HS-5 (cell line): ENCODE results near the gene SPTLC2.
A peak's percentile ranks its signal among the peaks of the same experiment; 100 is the strongest.
"Not testable (repeated sequence)": the region's sequence is repeated elsewhere in the genome, so short reads cannot be mapped to it uniquely, and the experiment has no call there.

Experiments
- DNase-seq: peaks from one replicate; pipeline ENCODE4 v3.0.0-alpha.2; 2012; ENCODE audit warnings: low read depth

SPTLC2 gene

DNA sequence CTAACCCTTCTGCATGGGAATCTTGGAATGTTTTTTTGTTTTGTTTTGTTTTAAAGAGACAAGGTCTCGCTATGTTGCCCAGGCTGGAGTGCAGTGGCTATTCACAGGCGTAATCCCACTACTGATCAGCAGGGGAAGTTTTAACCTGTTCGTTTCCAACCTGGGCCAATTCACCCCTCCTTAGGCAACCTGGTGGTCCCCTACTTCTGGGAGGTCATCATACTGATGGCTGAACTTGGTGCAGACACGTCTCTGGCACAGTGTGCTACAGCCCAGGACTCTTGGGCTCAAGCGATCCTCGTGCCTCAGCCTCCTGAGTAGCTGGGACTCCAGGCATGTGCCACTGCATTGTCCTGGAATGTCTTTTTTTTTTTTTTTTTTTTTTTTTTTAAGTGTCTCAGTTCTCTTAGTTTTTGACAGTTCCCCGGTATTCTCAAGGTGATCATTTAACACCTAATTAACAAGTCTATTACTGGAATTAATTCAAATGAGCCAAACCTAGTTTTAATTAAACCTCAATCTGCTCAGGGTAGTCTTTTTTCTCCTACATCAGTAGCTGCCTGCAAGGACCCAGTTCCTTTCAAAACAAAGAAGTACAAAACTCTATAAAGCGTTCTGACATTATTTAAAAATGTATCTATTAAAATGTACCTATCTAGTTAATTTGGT is 68.8 kb downstream of the SPTLC2 start:
- no peak for DNase-seq

DNA sequence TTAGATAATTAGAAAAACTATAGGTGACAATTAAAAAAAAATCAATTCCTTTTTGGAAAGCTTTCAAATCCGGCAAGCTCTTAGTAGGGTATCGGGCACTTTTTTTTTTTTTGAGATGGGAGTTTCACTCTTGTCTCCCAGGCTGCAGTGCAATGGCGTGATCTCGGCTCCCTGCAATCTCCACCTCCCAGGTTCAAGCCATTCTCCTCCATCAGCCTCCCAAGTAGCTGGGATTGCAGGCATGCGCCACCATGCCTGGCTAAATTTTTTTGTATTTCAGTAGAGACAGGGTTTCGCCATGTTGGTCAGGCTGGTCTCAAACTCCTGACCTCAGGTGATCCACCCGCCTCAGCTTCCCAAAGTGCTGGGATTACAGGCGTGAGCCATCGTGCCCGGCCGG is 71.3 kb downstream of the SPTLC2 start:
- DNase-seq = not testable (repeated sequence)

DNA sequence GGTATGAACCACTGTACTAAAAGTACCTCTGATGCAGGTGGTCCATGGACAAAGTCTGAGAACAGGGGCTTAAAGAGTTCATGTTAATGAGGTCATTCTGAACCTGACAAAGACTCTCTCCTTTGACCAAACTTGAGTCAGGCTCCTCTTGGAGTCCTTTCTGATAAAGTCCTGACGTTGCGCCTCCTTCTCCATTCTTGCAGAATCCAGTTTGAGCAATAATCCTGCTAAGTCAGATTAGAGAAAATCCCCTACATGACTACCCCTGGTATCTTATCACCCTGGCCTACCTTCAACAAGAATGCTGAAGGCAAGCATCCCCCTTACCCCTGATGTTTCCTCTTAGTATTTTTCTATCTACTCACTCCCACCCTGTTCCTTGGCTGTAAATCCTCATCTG is 71.9 kb downstream of the SPTLC2 start:
- DNase-seq = no peak

DNA sequence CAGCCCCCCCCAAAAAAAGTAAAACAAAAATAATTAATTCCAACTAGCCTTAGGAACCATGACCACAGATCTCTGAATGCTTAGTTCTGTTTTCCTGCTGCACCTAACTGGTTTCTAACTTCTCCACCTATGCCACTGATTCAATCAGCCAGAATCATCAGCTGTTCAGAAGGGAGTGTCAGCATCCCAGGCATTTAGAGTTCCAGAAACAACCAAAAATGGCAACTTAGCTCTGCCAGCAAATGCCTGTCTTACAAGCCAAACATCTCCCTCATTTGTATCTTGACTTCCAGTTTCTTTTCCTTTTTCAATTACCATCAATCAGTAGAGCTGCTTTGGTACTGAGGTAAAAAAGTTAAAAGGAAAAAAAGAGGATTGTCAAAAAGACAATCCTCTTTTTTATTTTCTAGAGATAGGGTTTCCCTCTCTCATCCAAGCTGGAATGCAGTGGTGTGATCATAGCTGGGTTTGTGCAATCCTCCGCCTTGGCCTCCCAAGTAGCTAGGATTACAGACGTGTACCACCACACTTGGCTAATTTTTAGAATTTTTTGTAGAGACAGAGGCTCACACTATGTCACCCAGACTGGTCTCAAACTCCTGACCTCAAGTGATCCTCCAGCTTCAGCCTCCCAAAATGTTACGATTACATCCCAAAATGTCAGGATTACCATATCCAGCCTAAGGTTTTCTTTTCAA is 72.7 kb downstream of the SPTLC2 start:
- no peak for DNase-seq

DNA sequence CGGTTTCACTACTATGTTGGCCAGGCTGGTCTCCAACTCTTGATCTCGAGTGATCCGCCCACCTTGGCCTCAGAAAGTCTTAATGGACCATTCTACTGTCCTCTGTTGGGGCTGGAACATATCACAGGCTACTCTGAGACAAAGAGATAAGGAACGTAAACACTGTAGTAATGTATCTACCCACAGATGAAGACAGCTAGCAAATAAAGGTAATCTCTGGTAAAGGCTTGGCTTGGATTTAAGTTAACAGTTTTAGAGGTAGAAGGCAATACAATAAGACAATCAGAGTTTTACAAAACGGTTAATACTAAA is 73.2 kb downstream of the SPTLC2 start:
- no peak for DNase-seq

DNA sequence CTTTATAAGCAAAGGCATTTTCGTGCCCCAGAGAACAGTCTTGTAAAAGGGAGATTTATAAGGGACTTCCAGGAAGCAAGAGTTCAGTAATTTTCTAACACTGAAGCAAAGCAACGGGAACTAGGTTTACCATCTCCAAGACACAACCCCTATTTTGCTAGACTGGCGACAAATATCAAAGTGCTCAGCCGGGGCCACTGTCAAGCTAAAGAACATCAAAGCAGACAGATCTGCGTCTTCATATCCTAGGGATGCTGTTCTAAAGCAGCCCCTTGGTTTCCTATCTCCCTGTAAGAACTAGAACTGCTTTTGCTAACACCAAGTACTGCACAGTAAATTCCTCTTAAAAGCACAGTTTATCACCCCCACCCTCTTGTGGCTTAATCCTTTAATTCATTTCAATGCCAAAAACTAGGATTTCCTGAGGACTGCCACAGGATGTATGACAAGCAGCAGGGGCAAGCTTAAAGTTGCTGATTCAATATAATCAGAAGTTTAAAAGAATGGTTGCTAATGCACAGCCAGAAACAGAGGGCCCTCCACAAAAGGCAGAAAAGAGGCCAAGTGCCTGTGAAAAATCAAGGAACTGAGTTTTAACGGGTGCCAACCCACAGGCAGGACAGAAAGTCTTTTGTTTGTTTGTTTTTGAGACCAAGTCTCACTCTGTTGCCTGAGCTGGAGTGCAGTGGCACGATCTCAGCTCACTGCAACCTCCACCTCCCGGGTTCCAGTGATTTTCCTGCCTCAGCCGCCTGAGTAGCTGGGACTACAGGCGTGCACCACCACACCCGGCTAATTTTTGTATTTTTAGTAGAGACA is 73.8 kb downstream of the SPTLC2 start:
- no peak for DNase-seq

DNA sequence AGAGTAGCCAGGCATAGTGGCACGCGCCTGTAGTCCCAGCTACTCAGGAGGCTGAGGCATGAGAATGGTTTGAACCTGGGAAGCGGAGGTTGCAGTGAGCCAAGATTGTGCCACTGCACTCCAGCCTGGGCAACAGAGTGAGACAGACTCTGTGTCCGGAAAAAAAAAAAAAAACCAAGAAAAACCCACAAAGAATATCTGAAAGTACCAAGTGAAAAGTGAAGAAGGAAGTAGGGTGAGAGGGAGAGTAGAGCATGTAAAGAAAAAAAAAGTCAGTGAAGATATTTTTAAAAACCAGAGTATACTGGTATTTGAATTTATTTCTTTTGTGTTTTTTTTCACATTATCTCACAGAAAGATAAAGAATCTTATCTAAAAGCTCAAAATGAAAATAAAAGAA is 74.5 kb downstream of the SPTLC2 start:
- DNase-seq = no peak

DNA sequence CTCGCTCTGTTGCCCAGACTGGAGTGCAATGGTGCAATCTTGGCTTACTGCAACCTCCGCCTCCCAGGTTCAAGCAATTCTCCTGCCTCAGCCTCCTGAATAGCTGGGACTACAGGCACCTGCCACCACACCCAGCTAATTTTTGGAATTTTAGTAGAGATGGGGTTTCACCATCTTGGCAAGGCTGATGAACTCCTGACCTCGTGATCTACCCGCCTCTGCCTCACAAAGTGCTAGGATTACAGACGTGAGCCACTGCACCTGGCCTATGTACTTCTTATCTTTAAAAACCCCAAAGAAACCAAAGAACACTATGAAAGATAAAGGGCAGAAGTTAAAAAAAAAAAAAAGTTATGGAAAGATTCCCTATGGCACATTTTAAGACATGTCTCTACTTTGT is 79.5 kb downstream of the SPTLC2 start:
- not testable (repeated sequence) for DNase-seq

DNA sequence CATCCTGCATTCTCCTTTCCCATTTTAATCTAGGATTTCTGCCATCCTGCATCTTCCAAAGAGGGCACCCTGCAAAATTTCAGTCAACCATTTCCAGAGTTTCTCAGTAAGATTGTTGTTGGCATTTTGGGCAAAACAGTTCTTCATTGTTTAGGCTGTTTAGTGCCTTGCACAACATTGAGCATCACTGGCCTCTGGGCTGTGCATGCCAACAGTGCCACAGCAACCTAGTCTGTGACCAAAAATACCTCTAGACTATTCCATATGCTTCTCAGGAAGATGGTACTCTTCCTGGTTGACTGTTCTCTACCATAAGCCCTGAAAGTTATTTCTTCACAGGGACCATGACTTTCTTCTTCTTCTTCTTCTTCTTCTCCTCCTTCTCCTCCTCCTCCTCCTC is 85.4 kb downstream of the SPTLC2 start:
- no peak for DNase-seq

DNA sequence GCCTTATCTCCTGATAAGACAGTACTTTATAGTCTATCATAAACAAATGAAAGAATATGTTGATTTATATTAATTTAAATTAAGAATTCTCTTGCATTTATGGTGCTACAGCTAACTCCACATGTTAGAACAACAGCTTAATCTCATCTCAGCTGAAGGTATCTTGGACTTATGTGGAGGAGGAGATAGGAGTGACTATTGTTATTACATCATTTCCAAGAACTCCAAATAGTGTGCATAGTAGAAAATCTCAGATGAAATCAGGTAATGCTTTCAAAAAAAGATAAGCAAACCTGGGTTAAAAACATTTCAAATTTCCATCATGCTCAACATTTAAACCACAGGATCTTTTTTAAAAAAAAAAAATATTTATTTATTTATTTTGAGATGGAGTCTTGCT is 86.5 kb downstream of the SPTLC2 start:
- DNase-seq = no peak

DNA sequence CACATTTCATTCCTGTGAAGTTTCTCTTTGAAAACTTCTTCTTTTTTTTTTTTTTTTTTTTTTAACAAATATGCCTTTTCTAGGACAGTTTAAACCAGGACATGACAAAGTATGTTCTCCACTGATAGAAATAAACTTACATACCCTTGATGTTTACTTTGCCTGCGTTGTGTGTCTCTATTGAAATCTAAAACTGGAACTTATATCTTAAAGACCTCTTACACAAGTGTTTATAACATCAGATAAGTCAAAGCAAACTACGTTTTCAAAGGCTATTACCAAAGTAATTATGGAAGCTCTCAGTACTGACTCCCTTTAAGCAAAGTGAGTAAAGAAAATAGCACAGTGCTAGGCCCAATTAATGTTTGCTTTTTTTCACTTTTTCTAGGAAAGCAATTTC is 87.2 kb downstream of the SPTLC2 start:
- DNase-seq = no peak

DNA sequence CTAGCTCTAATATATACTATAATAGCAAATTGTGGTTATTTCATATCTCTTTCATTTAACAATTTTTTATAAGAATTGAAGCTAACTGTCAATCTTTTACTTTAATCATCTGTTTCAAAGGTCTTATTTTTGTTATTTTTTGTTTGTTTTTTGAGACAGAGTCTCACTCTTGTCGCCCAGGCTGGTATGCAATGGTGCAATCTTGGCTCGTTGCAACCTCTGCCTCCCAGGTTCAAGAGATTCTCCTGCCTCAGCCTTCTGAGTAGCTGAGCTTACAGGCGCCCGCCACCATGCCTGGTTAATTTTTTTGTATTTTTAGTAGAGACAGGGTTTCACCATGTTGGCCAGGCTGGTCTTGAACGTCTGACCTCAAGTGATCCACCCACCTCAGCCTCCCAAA is 87.7 kb downstream of the SPTLC2 start:
- DNase-seq = not testable (repeated sequence)

DNA sequence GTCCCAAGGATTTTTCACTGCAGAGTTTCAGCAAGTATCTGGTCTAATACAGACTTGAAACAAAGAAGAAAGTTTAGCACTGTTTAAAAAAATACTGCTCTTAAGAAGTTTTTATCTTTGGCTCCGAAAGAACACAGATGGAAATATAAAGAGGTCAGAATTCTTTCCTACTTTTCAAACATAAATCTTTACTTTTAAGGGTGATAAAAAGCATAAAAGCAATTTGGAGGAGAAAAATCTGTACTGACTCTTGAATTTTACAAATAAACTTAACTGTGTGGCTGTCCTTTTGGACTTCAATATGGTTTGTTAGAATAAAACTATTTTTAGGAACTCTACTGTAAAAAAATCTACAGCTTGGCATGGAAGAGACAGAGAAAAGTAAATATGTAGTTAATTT is 90.2 kb downstream of the SPTLC2 start:
- DNase-seq = no peak

DNA sequence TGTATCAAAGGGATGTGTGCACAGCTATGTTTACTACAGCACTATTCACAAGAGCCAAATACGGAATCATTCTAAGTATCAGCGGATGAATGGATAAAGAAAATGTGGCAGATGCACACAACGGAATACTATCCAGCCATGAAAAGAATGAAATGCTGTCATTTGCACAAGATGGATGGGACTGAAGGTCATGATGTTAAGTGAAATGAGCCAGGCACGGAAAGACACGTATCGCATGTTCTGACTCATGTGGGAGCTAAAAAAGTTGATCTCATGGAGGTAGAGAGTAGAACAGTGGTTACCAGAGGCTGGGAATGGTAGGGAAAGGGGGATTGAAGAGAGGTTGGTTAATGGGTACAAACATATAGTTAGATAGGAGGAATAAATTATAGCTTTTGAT is 91.9 kb downstream of the SPTLC2 start:
- DNase-seq = no peak

DNA sequence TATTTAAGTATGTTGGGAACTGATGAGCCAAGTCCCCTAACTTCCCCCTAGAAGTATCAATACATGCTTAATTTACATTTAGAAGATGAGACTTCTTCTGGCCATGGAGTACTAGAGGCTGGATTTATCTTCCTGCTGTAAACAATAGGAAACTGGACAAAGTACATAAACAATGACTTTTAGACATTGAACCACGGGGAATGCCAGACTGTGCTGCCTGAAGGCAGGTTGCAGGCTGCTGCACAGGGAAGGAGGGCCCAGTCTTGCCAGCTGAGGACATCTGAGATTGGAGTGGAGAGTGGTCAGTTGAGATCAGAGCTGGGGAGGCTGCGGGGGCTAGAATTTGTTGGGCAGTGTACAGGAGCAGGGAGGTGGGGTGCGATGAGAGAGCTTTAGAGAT is 93.3 kb downstream of the SPTLC2 start:
- DNase-seq = no peak

DNA sequence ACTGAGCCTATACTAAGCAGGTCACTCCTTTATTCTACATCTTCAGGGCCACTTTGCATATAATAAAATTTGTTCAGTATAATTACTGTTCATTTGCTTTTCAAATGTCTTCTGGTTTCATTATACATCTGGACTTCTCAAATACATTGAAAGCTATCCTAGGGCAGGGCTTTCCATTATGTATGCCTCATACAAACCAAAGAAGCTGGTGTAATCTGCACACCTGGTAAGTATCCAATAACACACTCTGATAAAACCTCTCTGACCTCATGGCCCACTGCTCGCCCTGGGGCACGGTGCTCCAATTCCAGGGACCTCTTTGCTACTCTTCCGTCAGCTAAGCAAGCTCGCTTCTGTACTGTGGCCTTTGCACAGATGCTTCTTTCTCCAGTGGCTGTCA is 95.9 kb downstream of the SPTLC2 start:
- no peak for DNase-seq

DNA sequence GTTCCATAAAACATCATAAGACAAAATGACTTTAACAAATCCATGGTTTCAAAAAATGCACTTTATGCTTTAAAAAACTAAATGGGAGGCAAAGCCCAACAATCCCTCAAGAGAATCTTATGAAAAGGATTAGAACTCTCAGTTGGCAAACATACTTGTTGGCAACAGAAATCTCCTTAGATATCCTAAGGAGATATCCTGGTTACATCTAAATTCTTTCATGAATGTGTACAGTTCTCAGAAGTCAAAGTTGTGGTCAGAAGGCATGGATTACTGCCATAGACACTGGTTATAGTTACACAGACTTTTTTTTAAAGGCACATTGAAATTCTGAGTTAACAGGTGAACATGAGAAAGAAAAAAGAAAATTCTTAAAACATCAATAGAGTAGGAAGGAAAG is 100.3 kb downstream of the SPTLC2 start:
- no peak for DNase-seq

DNA sequence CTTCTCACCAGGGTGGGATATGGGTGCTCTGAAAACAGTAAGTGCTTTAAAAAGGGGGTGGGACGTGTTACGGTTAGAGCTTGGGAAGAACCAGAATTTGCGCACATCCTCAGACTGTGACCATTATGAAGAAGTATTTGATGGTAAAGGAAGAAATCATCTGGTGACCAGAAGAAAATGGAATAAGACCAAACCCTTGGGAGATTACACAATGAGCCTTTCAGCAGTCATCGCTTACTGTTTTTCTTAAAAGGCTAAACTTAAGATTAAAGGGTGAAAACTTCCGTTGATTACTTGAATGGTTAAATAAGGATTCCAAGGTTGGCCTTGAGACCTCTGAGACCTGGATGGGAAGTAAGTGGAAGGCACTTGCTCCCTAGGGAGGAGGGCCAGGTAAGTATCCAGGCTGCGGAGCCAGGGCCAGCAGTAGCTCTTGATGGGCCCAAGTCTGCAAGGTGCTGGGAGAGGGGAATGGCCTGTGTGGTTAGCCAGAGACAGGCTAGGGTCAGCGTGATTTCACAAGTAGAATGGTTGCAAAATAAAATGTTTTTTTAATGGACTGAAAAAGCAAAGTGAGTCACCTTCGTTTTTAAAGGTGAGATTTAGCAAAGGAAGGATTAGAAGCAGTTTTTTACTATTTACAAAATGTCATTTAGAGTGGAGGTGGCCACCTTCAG is 104.8 kb downstream of the SPTLC2 start:
- no peak for DNase-seq

DNA sequence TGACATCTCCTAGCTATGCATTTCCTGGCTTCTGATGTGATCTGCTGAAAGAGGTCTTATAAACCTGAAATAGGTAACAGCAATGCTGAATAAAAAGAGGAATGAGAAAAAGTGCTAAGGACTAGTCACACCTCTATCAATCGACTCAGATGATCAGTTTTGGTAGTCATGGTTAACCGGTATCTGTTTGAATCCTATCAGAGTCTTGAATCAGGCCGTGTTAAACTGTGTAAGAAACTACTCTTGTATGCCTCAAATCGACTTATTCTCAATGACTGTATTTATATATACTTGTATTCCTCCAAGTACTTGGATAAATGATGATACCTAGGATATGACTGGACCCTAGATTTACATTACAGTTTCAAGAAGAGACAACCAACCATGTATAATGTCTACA is 107.1 kb downstream of the SPTLC2 start:
- no peak for DNase-seq

DNA sequence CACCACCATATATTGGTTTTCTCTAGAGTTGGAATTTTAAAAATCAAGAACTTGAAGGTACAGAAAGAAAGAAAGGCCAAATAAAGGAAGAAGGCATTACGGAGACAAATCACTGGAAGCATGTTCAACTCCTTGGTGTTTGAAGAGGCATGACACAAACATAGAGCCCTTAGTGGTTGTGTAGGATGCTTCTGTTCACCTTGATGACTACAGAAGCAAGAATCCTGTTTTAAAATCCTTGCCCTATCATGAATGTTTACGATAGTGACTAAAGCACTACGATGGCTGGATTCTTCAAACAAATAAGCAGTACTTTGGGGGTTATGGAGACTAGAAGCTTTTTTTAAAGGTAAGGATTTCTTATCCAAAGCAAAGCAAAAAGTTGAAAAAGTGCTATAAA is 107.6 kb downstream of the SPTLC2 start:
- DNase-seq = no peak

DNA sequence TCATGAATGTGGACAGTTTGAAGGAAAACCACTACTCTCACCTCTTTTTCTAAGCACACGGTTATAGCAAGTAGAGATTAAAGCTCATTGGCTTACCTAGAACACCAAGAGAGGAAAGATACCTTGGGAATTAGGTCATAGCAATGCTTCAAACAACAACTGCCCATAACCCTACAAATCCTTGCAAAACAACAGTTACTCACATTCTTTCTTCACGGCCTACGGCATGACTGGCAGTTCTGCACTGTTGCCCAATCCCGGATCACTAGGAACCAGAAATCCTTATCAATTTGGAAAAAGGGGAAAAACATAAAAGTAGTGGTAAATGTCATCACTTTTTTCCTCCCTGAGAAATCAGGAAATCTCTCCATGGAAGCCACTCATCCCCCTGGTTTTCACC is 108.2 kb downstream of the SPTLC2 start:
- peak; percentile 48 for DNase-seq

DNA sequence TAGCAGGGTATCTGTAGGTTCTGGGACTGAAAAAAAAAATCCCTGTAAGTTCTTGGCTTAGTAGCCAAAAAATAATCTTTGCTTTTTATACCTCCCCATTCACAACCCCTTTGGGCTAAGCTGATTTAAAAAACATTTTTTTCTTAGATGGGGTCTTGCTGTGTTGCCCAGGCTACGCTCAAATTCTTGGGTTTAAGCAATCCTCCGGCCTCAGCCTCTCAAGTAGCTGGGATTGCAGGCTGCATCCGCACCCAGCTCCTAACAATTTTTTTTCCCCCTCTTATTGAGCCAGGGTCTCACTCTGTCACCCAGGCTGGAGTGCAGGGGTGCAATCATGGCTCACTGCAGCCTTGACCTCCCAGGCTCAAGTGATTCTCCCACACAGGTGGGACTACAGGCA is 108.7 kb downstream of the SPTLC2 start:
- no peak for DNase-seq

DNA sequence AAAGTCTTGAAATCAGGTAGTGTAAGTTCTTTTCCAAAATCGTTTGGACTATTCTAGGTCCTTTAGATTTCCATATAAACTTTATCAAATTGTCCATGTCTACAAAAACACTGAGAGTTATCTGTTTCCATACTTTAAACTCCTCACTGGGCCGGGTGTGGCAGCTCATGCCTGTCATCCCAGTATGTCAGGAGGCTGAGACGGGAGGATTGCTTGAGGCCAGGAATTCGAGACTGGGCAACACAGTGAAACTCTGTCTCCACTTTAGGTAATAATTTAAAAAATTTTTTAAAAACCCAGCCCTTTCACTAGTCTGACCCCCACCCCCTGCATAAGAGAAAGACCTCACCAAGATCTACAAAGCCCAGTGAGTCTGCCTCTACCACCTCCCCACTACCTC is 111.4 kb downstream of the SPTLC2 start:
- DNase-seq = no peak
